ENCODE data around the gene UNC93A. TPM values are rescaled to one million over a fixed set of nuclear protein-coding genes. Genes with fewer than 3 reads are reported as not detected.
"Not testable (repeated sequence)": the region's sequence is repeated elsewhere in the genome, so short reads cannot be mapped to it uniquely, and the experiment has no call there.

UNC93A gene
- total and polyA plus RNA-seq, 8 donors = not detected

- Histone ChIP-seq H3K4me1 (no peaks in the 10 kb centered on the region), H3K9me3 (no peaks in the 10 kb centered on the region), H3K27me3 (no peaks in the 10 kb centered on the region), H3K36me3 (no peaks in the 10 kb centered on the region), H3K27ac (no peak overlapping the region), H3K4me3 (no peak overlapping the region)
- 71 to 85% methylated on average over 5 of the region's 5 CpGs for WGBS, 2 donors
- intact Hi-C loops (cut with DNase I) = no loop called here
- DNase-seq = no peak
- no peak for ATAC-seq
- TF ChIP-seq CTCF (IDR thresholded peaks at IDR 0.05) = no peak
- no peak for FAIRE-seq
These were observed 17.1 kb downstream of the UNC93A start for GRCh38 chr6:167308207-167308606.

DNA sequence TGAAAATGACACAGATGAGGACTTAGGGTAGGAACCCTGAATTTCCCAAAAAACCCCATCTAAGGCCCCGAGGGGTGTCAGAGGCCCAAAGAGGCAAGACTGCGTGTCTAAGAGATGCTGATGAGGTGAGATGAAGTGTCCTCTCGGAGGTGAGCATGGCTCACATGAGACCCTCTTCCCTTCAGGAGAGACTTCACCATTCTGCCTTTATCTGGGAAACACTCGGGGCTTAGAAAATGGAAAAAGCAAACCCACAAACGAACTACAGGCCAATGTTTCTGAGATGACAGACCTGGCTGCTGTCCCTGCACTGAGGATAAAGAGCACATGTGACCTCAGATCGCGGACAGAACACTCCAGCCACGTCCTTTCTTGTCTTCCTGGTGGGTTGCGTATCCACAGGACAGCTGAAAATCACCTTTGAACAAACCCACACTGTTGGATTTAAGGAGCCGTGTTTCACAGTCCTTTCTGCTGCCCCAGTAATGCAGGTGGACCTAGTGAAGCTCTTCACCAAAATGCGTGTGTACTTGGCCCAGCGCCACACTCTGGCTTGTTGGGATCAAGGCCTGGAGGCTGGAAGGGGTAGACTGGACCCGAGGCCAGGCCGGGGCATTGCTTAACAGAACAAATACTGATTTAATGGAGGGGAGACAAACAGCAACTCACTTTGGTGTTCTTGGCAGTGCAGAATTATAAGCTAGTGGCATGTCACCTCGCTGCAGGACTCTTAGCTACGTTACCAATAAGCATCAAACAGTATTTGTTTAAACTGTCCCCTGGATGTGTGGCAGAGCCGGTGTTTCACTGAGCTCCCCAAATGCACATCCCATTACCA is 18.5 kb downstream of the UNC93A start:
- not testable (repeated sequence) for FAIRE-seq

DNA sequence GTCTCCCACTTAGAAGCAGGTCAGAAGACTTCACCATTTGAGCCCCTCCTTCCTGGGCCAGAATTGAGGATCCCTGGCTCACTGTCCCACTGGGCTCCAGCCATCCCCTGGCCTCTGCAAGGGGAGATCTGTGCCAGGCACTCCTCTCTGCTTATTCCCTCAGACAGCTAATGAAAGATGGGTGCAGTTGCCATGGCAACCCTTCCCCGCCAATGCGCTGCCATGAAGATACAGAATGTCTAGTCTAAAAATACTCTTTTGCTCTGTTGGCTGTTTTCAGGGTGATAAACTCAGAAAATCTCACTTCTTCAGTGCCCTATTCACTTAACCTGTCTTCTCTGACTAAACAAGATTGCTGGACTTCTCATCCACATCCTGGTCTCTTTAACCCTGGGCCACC is 20.2 kb downstream of the UNC93A start:
- 48 to 56% methylated on average over 2 of the region's 2 CpGs for WGBS, 2 donors
- TF ChIP-seq CTCF (IDR thresholded peaks at IDR 0.05) = no peak
- no peak for DNase-seq

More for the DNA sequence above, 18.5 kb downstream of the UNC93A start:
- H3K4me3 ChIP-seq; H3K9me3 ChIP-seq; ATAC-seq; H3K27ac ChIP-seq; intact Hi-C loops (cut with DNase I); DNase-seq; H3K4me1 ChIP-seq; H3K36me3 ChIP-seq; H3K27me3 ChIP-seq: not testable (repeated sequence)
- 60 to 65% methylated on average over 15 to 17 of the region's 17 CpGs for WGBS, 2 donors

GRCh38 chr6:167311691-167312090 is 20.6 kb downstream of the UNC93A start:
- 73 to 80% methylated on average over 6 of the region's 6 CpGs for WGBS, 2 donors

More for the DNA sequence above, 20.2 kb downstream of the UNC93A start:
- Histone ChIP-seq H3K9me3 (no peaks in the 10 kb centered on the region), H3K4me3 (no peak overlapping the region), H3K36me3 (no peaks in the 10 kb centered on the region), H3K27me3 (no peaks in the 10 kb centered on the region), H3K4me1 (no peaks in the 10 kb centered on the region), H3K27ac (no peak overlapping the region)
- intact Hi-C loops (cut with DNase I) = no loop called here
- FAIRE-seq (no peak), ATAC-seq (no peak)

GRCh38 chr6:167314180-167314821 is 23.2 kb downstream of the UNC93A start:
- H3K27me3 ChIP-seq = no peaks in the 10 kb centered on the region
- no peak for DNase-seq
- TF ChIP-seq CTCF (IDR thresholded peaks at IDR 0.05) = no peak
- WGBS, 2 donors = 65 to 73% methylated on average over 11 of the region's 11 CpGs
- no peaks in the 10 kb centered on the region for H3K9me3 ChIP-seq
- H3K27ac ChIP-seq = no peak overlapping the region
- intact Hi-C loops (cut with DNase I) = no loop called here
- no peaks in the 10 kb centered on the region for H3K36me3 ChIP-seq
- H3K4me3 ChIP-seq = no peak overlapping the region
- FAIRE-seq = no peak
- no peaks in the 10 kb centered on the region for H3K4me1 ChIP-seq
- ATAC-seq = no peak

More at GRCh38 chr6:167311691-167312090, 20.6 kb downstream of the UNC93A start:
- H3K27ac ChIP-seq; DNase-seq; intact Hi-C loops (cut with DNase I); H3K9me3 ChIP-seq; H3K4me3 ChIP-seq; ATAC-seq; FAIRE-seq; H3K4me1 ChIP-seq; H3K27me3 ChIP-seq; H3K36me3 ChIP-seq: not testable (repeated sequence)

GRCh38 chr6:167317172-167317571 is 26.1 kb downstream of the UNC93A start:
- no peak for FAIRE-seq
- no peaks in the 10 kb centered on the region for H3K4me1 ChIP-seq
- TF ChIP-seq CTCF (IDR thresholded peaks at IDR 0.05) = no peak
- DNase-seq = no peak
- no peaks in the 10 kb centered on the region for H3K9me3 ChIP-seq
- intact Hi-C loops (cut with DNase I) = no loop called here
- no peaks in the 10 kb centered on the region for H3K36me3 ChIP-seq
- WGBS, 2 donors = 72 to 84% methylated on average over 8 to 9 of the region's 9 CpGs
- no peaks in the 10 kb centered on the region for H3K27me3 ChIP-seq
- no peak for ATAC-seq
- no peak overlapping the region for H3K27ac ChIP-seq
- no peak overlapping the region for H3K4me3 ChIP-seq

DNA sequence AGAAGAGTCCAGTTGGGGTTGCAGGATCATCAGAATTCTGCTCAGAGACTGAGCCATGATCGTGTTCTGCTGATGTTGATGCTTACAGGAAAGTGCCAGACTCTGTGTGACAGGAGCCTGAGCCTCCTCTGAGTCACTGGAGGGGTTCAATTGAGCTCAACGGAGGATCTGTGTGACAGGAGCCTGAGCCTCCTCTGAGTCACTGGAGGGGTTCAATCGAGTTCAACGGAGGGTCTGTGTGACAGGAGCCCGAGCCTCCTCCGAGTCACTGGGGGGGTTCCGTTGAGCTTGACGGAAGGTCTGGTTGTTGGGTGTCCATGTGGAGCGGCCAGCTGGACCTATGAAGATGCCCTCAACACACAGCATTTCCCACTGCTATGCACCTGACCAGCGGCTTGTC is 27.2 kb downstream of the UNC93A start:
- H3K4me3 ChIP-seq; H3K27ac ChIP-seq; H3K27me3 ChIP-seq; H3K9me3 ChIP-seq; intact Hi-C loops (cut with DNase I); ATAC-seq; FAIRE-seq; H3K4me1 ChIP-seq; DNase-seq; H3K36me3 ChIP-seq: not testable (repeated sequence)
- 74 to 81% methylated on average over 8 to 10 of the region's 10 CpGs for WGBS, 2 donors

GRCh38 chr6:167318856-167319255 is 27.7 kb downstream of the UNC93A start:
- DNase-seq; ATAC-seq; H3K9me3 ChIP-seq; H3K27me3 ChIP-seq; H3K4me1 ChIP-seq; FAIRE-seq; intact Hi-C loops (cut with DNase I); H3K36me3 ChIP-seq; H3K4me3 ChIP-seq; H3K27ac ChIP-seq: not testable (repeated sequence)
- WGBS, 2 donors = 48 to 63% methylated on average over 8 to 10 of the region's 10 CpGs
